K562 (cell line): ENCODE results near the gene PRSS53. TPM values are rescaled to one million over a fixed set of nuclear protein-coding genes. Genes with fewer than 3 reads are reported as not detected.
A peak's percentile ranks its signal among the peaks of the same experiment; 100 is the strongest.

Experiments used
- ATAC-seq: fragments of 200-7000 bp; cut with Tn5 transposase; 3 replicates; pipeline ENCODE4 v1.9.1; 2020; ENCODE audit warnings: moderate library complexity
- BruUV-seq: library from RNA; stranded (reverse); fragments of 400-500 nt; replicated peaks from 2 replicates; lab custom pipeline; 2021; lab: Mats Ljungman, UMichigan
- CTCF ChIA-PET: fragments of 300-600 bp; formaldehyde crosslinking; extraction: SDS; loops from one replicate; lab custom pipeline; 2021; ENCODE audit warnings: low intra/inter-chr PET ratio; lab: Yijun Ruan, JAX
- POLR2A ChIA-PET: fragments of 300-600, 350-650 bp; sonication (Branson Sonifier 250); formaldehyde crosslinking; extraction: SDS; loops from one replicate; lab custom pipeline; 2021; ENCODE audit warnings: antibody characterized with exemption, inconsistent platforms; lab: Yijun Ruan, JAX
- DNase-seq, 4 experiments: peaks; one replicate each; pipeline versions ENCODE4 v3.0.0 to v3.0.0-alpha.2; 2011 to 2018; ENCODE audit warnings: low spot score in 3 of 4, mixed read lengths in 3 of 4; ENCODE audit errors: extremely low read depth in 1 of 4
- FAIRE-seq: peaks from 2 replicates; lab custom pipeline; 2011; peaks lifted over from hg19 to GRCh38; lab: Jason Lieb, UNC
- H2AFZ ChIP-seq: 2 replicates; pipeline ENCODE4 v1.6.0; 2011; ENCODE audit warnings: low read depth, low read length, control low read depth, inconsistent platforms
- H3K27ac ChIP-seq: fragments of 200-600 bp; 3 replicates; pipeline ENCODE4 v1.8.0; 2011; ENCODE audit warnings: low read depth, mild to moderate bottlenecking, control low read depth, inconsistent platforms, low read length, moderate library complexity, mixed read lengths; ENCODE audit errors: extremely low read depth
- H3K27me3 ChIP-seq, 2 experiments: fragments of 300-600 bp in 1 of 2; 2 replicates in 1 of 2; 3 replicates in 1 of 2; pipeline versions ENCODE4 v1.6.0 to v1.8.0; 2011; ENCODE audit warnings: inconsistent platforms in 2 of 2, low read length in 2 of 2, mild to moderate bottlenecking in 1 of 2, mixed read lengths in 1 of 2, moderate library complexity in 1 of 2; ENCODE audit not compliant: control insufficient read depth in 2 of 2, insufficient read depth in 2 of 2
- H3K36me3 ChIP-seq: fragments of 300-600 bp; 3 replicates; pipeline ENCODE4 v1.8.0; 2011; ENCODE audit warnings: mild to moderate bottlenecking, low read length, inconsistent platforms; ENCODE audit not compliant: control insufficient read depth, insufficient read depth
- H3K4me1 ChIP-seq, 2 experiments: fragments of 200-600 bp in 1 of 2; replicated peaks in 1 of 2; 2 replicates in 1 of 2; 3 replicates in 1 of 2; pipeline versions ENCODE4 v1.5.1 to v1.8.0; 2011; ENCODE audit warnings: inconsistent platforms in 2 of 2, low read length in 2 of 2, mild to moderate bottlenecking in 1 of 2, mixed read lengths in 1 of 2, moderate library complexity in 1 of 2; ENCODE audit not compliant: control insufficient read depth in 2 of 2, insufficient read depth in 2 of 2
- H3K4me2 ChIP-seq: 2 replicates; pipeline ENCODE4 v1.6.1; 2011; ENCODE audit warnings: low read length, control low read depth, inconsistent platforms, mixed read lengths; ENCODE audit not compliant: insufficient read depth
- H3K4me3 ChIP-seq: fragments of 200-600 bp; sonication (generic), shearing (Covaris generic); 2 replicates; pipeline ENCODE4 v1.5.1; 2016; ENCODE audit warnings: control low read depth, inconsistent platforms
- H3K79me2 ChIP-seq: fragments of 200-600 bp; 3 replicates; pipeline ENCODE4 v1.8.0; 2011; ENCODE audit warnings: low read length, inconsistent platforms; ENCODE audit not compliant: control insufficient read depth, insufficient read depth
- H3K9ac ChIP-seq, 2 experiments: 2 replicates each; pipeline versions ENCODE4 v1.6.0 to v1.6.1; 2011; ENCODE audit warnings: low read depth in 2 of 2, low read length in 2 of 2, control low read depth in 1 of 2, inconsistent platforms in 1 of 2, mild to moderate bottlenecking in 1 of 2, mixed read lengths in 1 of 2; ENCODE audit not compliant: insufficient read depth in 1 of 2
- H3K9me1 ChIP-seq: one replicate; pipeline ENCODE4 v1.6.0; 2011; ENCODE audit warnings: inconsistent platforms, mild to moderate bottlenecking, low read length, moderate library complexity; ENCODE audit not compliant: control insufficient read depth, insufficient read depth
- H3K9me3 ChIP-seq: replicated peaks from 2 replicates; pipeline ENCODE4 v1.5.1; 2011; ENCODE audit warnings: low read depth, low read length, inconsistent platforms; ENCODE audit not compliant: control insufficient read depth, insufficient read depth
- H4K20me1 ChIP-seq: replicated peaks from 2 replicates; pipeline ENCODE4 v1.6.1; 2011; ENCODE audit warnings: low read length, inconsistent platforms, mixed read lengths; ENCODE audit not compliant: control insufficient read depth, insufficient read depth
- CBX8 ChIP-seq: fragments of 200-600 bp; sonication (generic); IDR thresholded peaks from 2 replicates; pipeline ENCODE4 v1.6.1; 2012; ENCODE audit warnings: borderline replicate concordance, mixed run types, low read depth, mild to moderate bottlenecking, moderate library complexity, mixed read lengths, low read length, control low read depth, inconsistent platforms; ENCODE audit not compliant: poor library complexity, severe bottlenecking; ENCODE audit errors: extremely low read depth
- FOXA1 ChIP-seq: fragments of 450-650 bp; IDR thresholded peaks from 2 replicates; pipeline ENCODE4 v1.6.1; 2016; ENCODE audit warnings: mild to moderate bottlenecking, borderline replicate concordance
- HIVEP1 ChIP-seq: fragments of 250-450 bp; sonication (Bioruptor Pico); IDR thresholded peaks from 2 replicates; pipeline ENCODE4 v1.4.0; 2020; ENCODE audit warnings: mild to moderate bottlenecking
- HMG20A ChIP-seq: fragments of 450-650 bp; formaldehyde crosslinking; conservative IDR thresholded peaks from 2 replicates; pipeline ENCODE4 v1.4.0; 2020; ENCODE audit warnings: mild to moderate bottlenecking, mixed read lengths
- HNRNPL ChIP-seq: fragments of 200-400 bp; formaldehyde crosslinking; IDR thresholded peaks from 2 replicates; pipeline ENCODE4 v1.6.1; 2017; ENCODE audit warnings: low read depth, mild to moderate bottlenecking, low read length
- PHTF2 ChIP-seq: fragments of 250-450 bp; sonication (Bioruptor Pico); IDR thresholded peaks from 2 replicates; pipeline ENCODE4 v1.5.0; 2021; ENCODE audit warnings: mild to moderate bottlenecking
- SIX5 ChIP-seq, 2 experiments: IDR thresholded peaks; 2 replicates each; pipeline ENCODE4 v1.6.1; 2011; ENCODE audit warnings: low read length in 2 of 2, borderline replicate concordance in 1 of 2, low read depth in 1 of 2, mild to moderate bottlenecking in 1 of 2, moderate library complexity in 1 of 2; ENCODE audit not compliant: insufficient read depth in 1 of 2
- TAF9B ChIP-seq: fragments of 450-650 bp; IDR thresholded peaks from 2 replicates; pipeline ENCODE4 v1.6.1; 2018; ENCODE audit warnings: mild to moderate bottlenecking; ENCODE audit not compliant: partially characterized antibody
- ZKSCAN1 ChIP-seq: fragments of 150-350 bp; IDR thresholded peaks from 2 replicates; pipeline ENCODE4 v1.6.1; 2016; ENCODE audit warnings: low read depth, low read length
- ZNF589 ChIP-seq: fragments of 200-800 bp; sonication (Bioruptor generic); IDR thresholded peaks from 2 replicates; pipeline ENCODE4 v1.6.1; 2016; ENCODE audit warnings: low read depth, missing genetic modification characterization, missing compliant biosample characterization
- WGBS: fragments of 100-300 bp; shearing (Covaris generic); methylation state at CpG from one replicate; pipeline ENCODE4 v1.1.6; 2016; ENCODE audit warnings: low coverage, mixed read lengths; ENCODE audit not compliant: insufficient coverage; ENCODE audit errors: missing lambda C conversion rate; 5-methylcytosine and 5-hydroxymethylcytosine counted together
- in situ Hi-C: fragments of 300-500 bp; cut with MboI; formaldehyde crosslinking; loops from 4 replicates; pipeline ENCODE4 v1.15.0; 2018; ENCODE audit warnings: inconsistent platforms, mixed read lengths
- intact Hi-C: fragments of 100-400 bp; cut with micrococcal nuclease; formaldehyde crosslinking; loops from 2 replicates; pipeline ENCODE4 v1.14.2; 2022
- polyA plus RNA-seq, 8 experiments: library from polyadenylated mRNA; depleted of rRNA in 4 of 8; stranded (reverse) in 5 of 8; unstranded in 3 of 8; fragments of >200 nt; fragmentation: Nextera tagmentation in 2 of 8; fragmentation: Illumina TruSeq in 1 of 8; extraction: Ambion mirVana in 2 of 8; extraction: Trizol in 1 of 8; gene quantifications; 2 replicates each; pipeline versions ENCODE4 v1.2.1 to v1.2.3, GENCODE V29; 2011 to 2014; ENCODE audit warnings: inconsistent platforms in 1 of 8, missing spikeins in 1 of 8
- total RNA-seq, 7 experiments: library from RNA; depleted of rRNA in 6 of 7; stranded (reverse); fragments of >200 nt in 6 of 7; fragmentation: Illumina TruSeq in 2 of 7; extraction: Trizol in 2 of 7; gene quantifications; 2 replicates each; pipeline versions ENCODE4 v1.2.1 to v1.2.3, GENCODE V29; 2011 to 2021; ENCODE audit warnings: low replicate concordance in 1 of 7
- TF ChIP-seq, protein P1 (sequence below): sonication (generic); formaldehyde crosslinking; IDR thresholded peaks from 2 replicates; pipeline ENCODE4 v1.8.0; 2022; ENCODE audit warnings: mild to moderate bottlenecking, missing genetic modification reagents
- TF ChIP-seq, protein P2 (sequence below): sonication (generic); formaldehyde crosslinking; IDR thresholded peaks from 2 replicates; pipeline ENCODE4 v1.9.0; 2022; ENCODE audit warnings: mild to moderate bottlenecking, missing genetic modification reagents
- TF ChIP-seq, protein P3 (sequence below): fragments of 250-450 bp; sonication (Bioruptor Pico); IDR thresholded peaks from 2 replicates; pipeline ENCODE4 v1.4.0; 2020; ENCODE audit warnings: mild to moderate bottlenecking, moderate library complexity, borderline replicate concordance
- TF ChIP-seq, protein P4 (sequence below): fragments of 450-650 bp; formaldehyde crosslinking; IDR thresholded peaks from 2 replicates; pipeline ENCODE4 v1.4.0; 2022; ENCODE audit warnings: mild to moderate bottlenecking, moderate library complexity
- TF ChIP-seq, protein P5 (sequence below), 2 experiments: fragments of 450-650 bp; conservative IDR thresholded peaks; 2 replicates each; pipeline ENCODE4 v1.6.1; 2017; ENCODE audit warnings: mild to moderate bottlenecking in 2 of 2, moderate library complexity in 2 of 2

PRSS53 gene
- total and polyA plus RNA-seq, 9 of the 15 experiments (the other 6 are each of a cell fraction or from before 2014, with no cell fraction given): 0.40 to 1.9 (median 0.78) TPM; not detected in 2

DNA sequence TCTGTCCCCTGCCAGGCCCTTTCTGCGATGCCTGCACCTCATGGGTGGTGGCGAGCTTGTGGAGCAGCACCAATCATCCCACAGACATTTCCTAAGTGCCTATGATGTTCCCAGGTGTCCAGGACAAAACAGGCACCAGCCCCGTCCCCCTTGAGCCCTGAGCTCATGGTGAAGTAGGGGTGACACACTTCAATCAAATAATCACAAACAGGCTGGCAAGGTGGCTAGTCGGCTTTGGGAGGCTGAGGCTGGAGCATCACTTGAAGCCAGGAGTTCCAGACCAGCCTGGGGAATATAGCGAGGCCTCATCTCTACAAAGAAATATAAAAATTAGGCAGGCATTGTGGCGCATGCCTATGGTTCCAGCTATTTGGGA lies 47.5 kb upstream of the PRSS53 start:
- Histone ChIP-seq H3K27ac (no peak overlapping the region), H3K79me2 (no peaks in the 10 kb centered on the region), H4K20me1 (no peaks in the 10 kb centered on the region), H2AFZ (no peak overlapping the region), H3K36me3 (peaks cover 14% of the 10 kb centered on the region; the same call in 1 of the 3 replicates), H3K27me3 (no peaks in the 10 kb centered on the region), H3K4me2 (peak overlapping the region; percentile 81; the same call in 1 of the 2 replicates), H3K9me3 (no peaks in the 10 kb centered on the region), H3K9me1 (no peaks in the 10 kb centered on the region), H3K9ac (peak overlapping the region in 1 of 2 experiments; percentile 87; a peak in 2 of 4 replicates), H3K4me1 (peaks cover 33 to 81% of the 10 kb centered on the region in 2 experiments), H3K4me3 (no peak overlapping the region)
- in situ Hi-C loops (no loop called here), intact Hi-C loops (no loop called here)
- POLR2A ChIA-PET: interaction anchor here (0.7 to 4.2 kb wide), 4 partner anchors 17 to 159 kb away, joined by 3 to 23 read pairs (median 8); partner anchors contain the start of genes FUS and KAT8
- ATAC-seq (no peak), FAIRE-seq (no peak), DNase-seq (no peak)
- BruUV-seq: no TSS peak
- WGBS: 62% methylated on average over 6 of the region's 6 CpGs
- CTCF ChIA-PET: no interaction called here
- TF ChIP-seq HMG20A (CRISPR knock-in tag): no peak
- TF ChIP-seq, protein P1, sequence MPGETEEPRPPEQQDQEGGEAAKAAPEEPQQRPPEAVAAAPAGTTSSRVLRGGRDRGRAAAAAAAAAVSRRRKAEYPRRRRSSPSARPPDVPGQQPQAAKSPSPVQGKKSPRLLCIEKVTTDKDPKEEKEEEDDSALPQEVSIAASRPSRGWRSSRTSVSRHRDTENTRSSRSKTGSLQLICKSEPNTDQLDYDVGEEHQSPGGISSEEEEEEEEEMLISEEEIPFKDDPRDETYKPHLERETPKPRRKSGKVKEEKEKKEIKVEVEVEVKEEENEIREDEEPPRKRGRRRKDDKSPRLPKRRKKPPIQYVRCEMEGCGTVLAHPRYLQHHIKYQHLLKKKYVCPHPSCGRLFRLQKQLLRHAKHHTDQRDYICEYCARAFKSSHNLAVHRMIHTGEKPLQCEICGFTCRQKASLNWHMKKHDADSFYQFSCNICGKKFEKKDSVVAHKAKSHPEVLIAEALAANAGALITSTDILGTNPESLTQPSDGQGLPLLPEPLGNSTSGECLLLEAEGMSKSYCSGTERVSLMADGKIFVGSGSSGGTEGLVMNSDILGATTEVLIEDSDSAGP (CRISPR knock-in tag): no peak
- TF ChIP-seq, protein P2, sequence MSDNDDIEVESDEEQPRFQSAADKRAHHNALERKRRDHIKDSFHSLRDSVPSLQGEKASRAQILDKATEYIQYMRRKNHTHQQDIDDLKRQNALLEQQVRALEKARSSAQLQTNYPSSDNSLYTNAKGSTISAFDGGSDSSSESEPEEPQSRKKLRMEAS (CRISPR knock-in tag): no peak
- no peak for TF ChIP-seq FOXA1
- TF ChIP-seq, protein P3, sequence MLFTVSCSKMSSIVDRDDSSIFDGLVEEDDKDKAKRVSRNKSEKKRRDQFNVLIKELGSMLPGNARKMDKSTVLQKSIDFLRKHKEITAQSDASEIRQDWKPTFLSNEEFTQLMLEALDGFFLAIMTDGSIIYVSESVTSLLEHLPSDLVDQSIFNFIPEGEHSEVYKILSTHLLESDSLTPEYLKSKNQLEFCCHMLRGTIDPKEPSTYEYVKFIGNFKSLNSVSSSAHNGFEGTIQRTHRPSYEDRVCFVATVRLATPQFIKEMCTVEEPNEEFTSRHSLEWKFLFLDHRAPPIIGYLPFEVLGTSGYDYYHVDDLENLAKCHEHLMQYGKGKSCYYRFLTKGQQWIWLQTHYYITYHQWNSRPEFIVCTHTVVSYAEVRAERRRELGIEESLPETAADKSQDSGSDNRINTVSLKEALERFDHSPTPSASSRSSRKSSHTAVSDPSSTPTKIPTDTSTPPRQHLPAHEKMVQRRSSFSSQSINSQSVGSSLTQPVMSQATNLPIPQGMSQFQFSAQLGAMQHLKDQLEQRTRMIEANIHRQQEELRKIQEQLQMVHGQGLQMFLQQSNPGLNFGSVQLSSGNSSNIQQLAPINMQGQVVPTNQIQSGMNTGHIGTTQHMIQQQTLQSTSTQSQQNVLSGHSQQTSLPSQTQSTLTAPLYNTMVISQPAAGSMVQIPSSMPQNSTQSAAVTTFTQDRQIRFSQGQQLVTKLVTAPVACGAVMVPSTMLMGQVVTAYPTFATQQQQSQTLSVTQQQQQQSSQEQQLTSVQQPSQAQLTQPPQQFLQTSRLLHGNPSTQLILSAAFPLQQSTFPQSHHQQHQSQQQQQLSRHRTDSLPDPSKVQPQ: no peak
- TF ChIP-seq, protein P4, sequence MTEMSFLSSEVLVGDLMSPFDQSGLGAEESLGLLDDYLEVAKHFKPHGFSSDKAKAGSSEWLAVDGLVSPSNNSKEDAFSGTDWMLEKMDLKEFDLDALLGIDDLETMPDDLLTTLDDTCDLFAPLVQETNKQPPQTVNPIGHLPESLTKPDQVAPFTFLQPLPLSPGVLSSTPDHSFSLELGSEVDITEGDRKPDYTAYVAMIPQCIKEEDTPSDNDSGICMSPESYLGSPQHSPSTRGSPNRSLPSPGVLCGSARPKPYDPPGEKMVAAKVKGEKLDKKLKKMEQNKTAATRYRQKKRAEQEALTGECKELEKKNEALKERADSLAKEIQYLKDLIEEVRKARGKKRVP (CRISPR knock-in tag): no peak
- TF ChIP-seq, protein P5, sequence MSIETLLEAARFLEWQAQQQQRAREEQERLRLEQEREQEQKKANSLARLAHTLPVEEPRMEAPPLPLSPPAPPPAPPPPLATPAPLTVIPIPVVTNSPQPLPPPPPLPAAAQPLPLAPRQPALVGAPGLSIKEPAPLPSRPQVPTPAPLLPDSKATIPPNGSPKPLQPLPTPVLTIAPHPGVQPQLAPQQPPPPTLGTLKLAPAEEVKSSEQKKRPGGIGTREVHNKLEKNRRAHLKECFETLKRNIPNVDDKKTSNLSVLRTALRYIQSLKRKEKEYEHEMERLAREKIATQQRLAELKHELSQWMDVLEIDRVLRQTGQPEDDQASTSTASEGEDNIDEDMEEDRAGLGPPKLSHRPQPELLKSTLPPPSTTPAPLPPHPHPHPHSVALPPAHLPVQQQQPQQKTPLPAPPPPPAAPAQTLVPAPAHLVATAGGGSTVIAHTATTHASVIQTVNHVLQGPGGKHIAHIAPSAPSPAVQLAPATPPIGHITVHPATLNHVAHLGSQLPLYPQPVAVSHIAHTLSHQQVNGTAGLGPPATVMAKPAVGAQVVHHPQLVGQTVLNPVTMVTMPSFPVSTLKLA (conservative IDR thresholded peaks at IDR 0.05): no peak
- TF ChIP-seq ZKSCAN1: no peak
- TF ChIP-seq TAF9B: no peak
- no peak for TF ChIP-seq CBX8
- TF ChIP-seq ZNF589 (CRISPR knock-in tag): no peak
- TF ChIP-seq PHTF2 (CRISPR knock-in tag): no peak
- TF ChIP-seq HIVEP1 (CRISPR knock-in tag): no peak
- no peak for TF ChIP-seq HNRNPL
- no peak for TF ChIP-seq SIX5 (IDR thresholded peaks at IDR 0.05; ENCODE audit: borderline replicate concordance in 1 of 2, insufficient read depth in 1 of 2, low read depth in 1 of 2, low read length in 2 of 2)
